ENCODE measurements around the gene CYP39A1.

The CYP39A1 gene

GRCh38 chr6:46645265-46645664 is 7.4 kb downstream of the CYP39A1 start:
- Mint-ChIP-seq H3K4me3 (no peak overlapping the region), H3K36me3 (ENCODE audit: low read depth) (peaks cover 19% of the 10 kb centered on the region), H3K27me3 (ENCODE audit: low read depth) (peaks cover 5% of the 10 kb centered on the region), H3K4me1 (peaks cover 9% of the 10 kb centered on the region), H3K9me3 (peaks cover 9% of the 10 kb centered on the region), H3K27ac (no peak overlapping the region)
- TF ChIP-seq CTCF (IDR thresholded peaks at IDR 0.05; ENCODE audit: unreplicated experiment in 3 of 3): no peak

GRCh38 chr6:46642928-46643751 is 9.5 kb downstream of the CYP39A1 start:
- Mint-ChIP-seq H3K4me1 (no peaks in the 10 kb centered on the region), H3K9me3 (peaks cover 9% of the 10 kb centered on the region), H3K36me3 (ENCODE audit: low read depth) (peaks cover 17% of the 10 kb centered on the region), H3K4me3 (no peak overlapping the region), H3K27ac (no peak overlapping the region), H3K27me3 (ENCODE audit: low read depth) (peaks cover 5% of the 10 kb centered on the region)
- TF ChIP-seq CTCF (IDR thresholded peaks at IDR 0.05; ENCODE audit: unreplicated experiment in 3 of 3): no peak

GRCh38 chr6:46638650-46639049 is 14.0 kb downstream of the CYP39A1 start:
- peaks cover 7% of the 10 kb centered on the region for H3K36me3 Mint-ChIP-seq (ENCODE audit: low read depth)
- no peak overlapping the region for H3K4me3 Mint-ChIP-seq
- peaks cover 5% of the 10 kb centered on the region for H3K27me3 Mint-ChIP-seq (ENCODE audit: low read depth)
- H3K4me1 Mint-ChIP-seq: no peaks in the 10 kb centered on the region
- no peaks in the 10 kb centered on the region for H3K9me3 Mint-ChIP-seq
- no peak for TF ChIP-seq CTCF (IDR thresholded peaks at IDR 0.05; ENCODE audit: unreplicated experiment in 3 of 3)
- no peak overlapping the region for H3K27ac Mint-ChIP-seq

GRCh38 chr6:46637933-46638332 is 14.7 kb downstream of the CYP39A1 start:
- TF ChIP-seq CTCF (IDR thresholded peaks at IDR 0.05; ENCODE audit: unreplicated experiment in 3 of 3): no peak

GRCh38 chr6:46637145-46637544 is 15.5 kb downstream of the CYP39A1 start:
- no peak overlapping the region for H3K27ac Mint-ChIP-seq
- no peaks in the 10 kb centered on the region for H3K4me1 Mint-ChIP-seq
- H3K27me3 Mint-ChIP-seq (ENCODE audit: low read depth): no peaks in the 10 kb centered on the region
- peaks cover 7% of the 10 kb centered on the region for H3K36me3 Mint-ChIP-seq (ENCODE audit: low read depth)
- no peaks in the 10 kb centered on the region for H3K9me3 Mint-ChIP-seq
- no peak for TF ChIP-seq CTCF (IDR thresholded peaks at IDR 0.05; ENCODE audit: unreplicated experiment in 3 of 3)
- H3K4me3 Mint-ChIP-seq: no peak overlapping the region

More at GRCh38 chr6:46637933-46638332, 14.7 kb downstream of the CYP39A1 start:
- H3K36me3 Mint-ChIP-seq (ENCODE audit: low read depth): peaks cover 7% of the 10 kb centered on the region
- no peak overlapping the region for H3K27ac Mint-ChIP-seq
- H3K27me3 Mint-ChIP-seq (ENCODE audit: low read depth): peaks cover 4% of the 10 kb centered on the region
- no peak overlapping the region for H3K4me3 Mint-ChIP-seq
- H3K4me1 Mint-ChIP-seq: no peaks in the 10 kb centered on the region
- no peaks in the 10 kb centered on the region for H3K9me3 Mint-ChIP-seq

- TF ChIP-seq CTCF (IDR thresholded peaks at IDR 0.05; ENCODE audit: unreplicated experiment in 3 of 3): no peak
- no peak overlapping the region for H3K27ac Mint-ChIP-seq
- H3K4me1 Mint-ChIP-seq: no peaks in the 10 kb centered on the region
- no peaks in the 10 kb centered on the region for H3K27me3 Mint-ChIP-seq (ENCODE audit: low read depth)
- no peaks in the 10 kb centered on the region for H3K9me3 Mint-ChIP-seq
- no peak overlapping the region for H3K4me3 Mint-ChIP-seq
- H3K36me3 Mint-ChIP-seq (ENCODE audit: low read depth): peaks cover 7% of the 10 kb centered on the region
Measured at GRCh38 chr6:46635462-46635861, 17.2 kb downstream of the CYP39A1 start.
